ENCODE measurements around the gene TK2.

TK2 gene

GRCh38 chr16:66489385-66489784 is 60.5 kb downstream of the TK2 start:
- no peak overlapping the region for H3K4me3 ChIP-seq (ENCODE audit: low read length)
- no peak for DNase-seq (ENCODE audit: low read depth)
- TF ChIP-seq, protein P1, sequence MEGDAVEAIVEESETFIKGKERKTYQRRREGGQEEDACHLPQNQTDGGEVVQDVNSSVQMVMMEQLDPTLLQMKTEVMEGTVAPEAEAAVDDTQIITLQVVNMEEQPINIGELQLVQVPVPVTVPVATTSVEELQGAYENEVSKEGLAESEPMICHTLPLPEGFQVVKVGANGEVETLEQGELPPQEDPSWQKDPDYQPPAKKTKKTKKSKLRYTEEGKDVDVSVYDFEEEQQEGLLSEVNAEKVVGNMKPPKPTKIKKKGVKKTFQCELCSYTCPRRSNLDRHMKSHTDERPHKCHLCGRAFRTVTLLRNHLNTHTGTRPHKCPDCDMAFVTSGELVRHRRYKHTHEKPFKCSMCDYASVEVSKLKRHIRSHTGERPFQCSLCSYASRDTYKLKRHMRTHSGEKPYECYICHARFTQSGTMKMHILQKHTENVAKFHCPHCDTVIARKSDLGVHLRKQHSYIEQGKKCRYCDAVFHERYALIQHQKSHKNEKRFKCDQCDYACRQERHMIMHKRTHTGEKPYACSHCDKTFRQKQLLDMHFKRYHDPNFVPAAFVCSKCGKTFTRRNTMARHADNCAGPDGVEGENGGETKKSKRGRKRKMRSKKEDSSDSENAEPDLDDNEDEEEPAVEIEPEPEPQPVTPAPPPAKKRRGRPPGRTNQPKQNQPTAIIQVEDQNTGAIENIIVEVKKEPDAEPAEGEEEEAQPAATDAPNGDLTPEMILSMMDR (conservative IDR thresholded peaks at IDR 0.05; ENCODE audit: low read length), result no peak

- no peak overlapping the region for H3K4me3 ChIP-seq (ENCODE audit: low read length)
- TF ChIP-seq, protein P1 (conservative IDR thresholded peaks at IDR 0.05; ENCODE audit: low read length), result no peak
- no peak for DNase-seq (ENCODE audit: low read depth)
These were observed 61.4 kb downstream of the TK2 start for GRCh38 chr16:66488505-66488904.

DNA sequence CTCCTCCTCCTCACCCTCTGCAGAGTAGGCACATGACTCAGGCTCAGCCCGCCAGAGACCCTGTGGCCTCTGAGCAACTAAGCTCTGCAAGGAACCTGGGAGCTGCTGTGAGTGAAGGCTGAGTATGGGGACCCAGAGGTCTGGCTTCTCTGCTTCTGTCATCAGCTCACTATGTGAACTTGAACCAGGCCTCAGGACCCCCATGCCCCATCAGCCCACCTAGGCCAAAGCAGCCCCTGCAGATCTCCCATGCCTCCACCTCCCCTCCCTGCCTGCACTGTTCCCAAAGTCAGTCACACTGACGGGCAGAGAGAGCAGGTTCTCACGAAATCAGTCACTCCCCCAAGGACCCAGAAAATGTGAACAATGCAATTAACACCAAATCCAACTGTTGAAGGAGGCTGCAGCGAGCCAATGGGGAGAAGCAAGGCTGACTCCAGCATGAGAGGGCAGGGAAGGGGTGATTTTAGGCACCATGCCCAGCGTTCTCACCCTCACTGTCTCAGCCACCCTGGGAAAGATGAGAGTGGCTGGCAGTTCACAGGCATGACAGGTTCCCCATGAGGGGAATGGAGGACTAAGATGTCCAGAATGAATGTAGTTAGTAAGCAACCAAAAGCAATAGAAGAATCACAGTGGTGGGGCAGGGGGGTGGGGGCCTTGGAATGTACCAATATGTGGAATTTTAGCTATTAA is 62.2 kb downstream of the TK2 start:
- H3K4me3 ChIP-seq (ENCODE audit: low read length), result no peak overlapping the region
- TF ChIP-seq, protein P1 (conservative IDR thresholded peaks at IDR 0.05; ENCODE audit: low read length), result no peak
- DNase-seq (ENCODE audit: low read depth), result peak; percentile 39

DNA sequence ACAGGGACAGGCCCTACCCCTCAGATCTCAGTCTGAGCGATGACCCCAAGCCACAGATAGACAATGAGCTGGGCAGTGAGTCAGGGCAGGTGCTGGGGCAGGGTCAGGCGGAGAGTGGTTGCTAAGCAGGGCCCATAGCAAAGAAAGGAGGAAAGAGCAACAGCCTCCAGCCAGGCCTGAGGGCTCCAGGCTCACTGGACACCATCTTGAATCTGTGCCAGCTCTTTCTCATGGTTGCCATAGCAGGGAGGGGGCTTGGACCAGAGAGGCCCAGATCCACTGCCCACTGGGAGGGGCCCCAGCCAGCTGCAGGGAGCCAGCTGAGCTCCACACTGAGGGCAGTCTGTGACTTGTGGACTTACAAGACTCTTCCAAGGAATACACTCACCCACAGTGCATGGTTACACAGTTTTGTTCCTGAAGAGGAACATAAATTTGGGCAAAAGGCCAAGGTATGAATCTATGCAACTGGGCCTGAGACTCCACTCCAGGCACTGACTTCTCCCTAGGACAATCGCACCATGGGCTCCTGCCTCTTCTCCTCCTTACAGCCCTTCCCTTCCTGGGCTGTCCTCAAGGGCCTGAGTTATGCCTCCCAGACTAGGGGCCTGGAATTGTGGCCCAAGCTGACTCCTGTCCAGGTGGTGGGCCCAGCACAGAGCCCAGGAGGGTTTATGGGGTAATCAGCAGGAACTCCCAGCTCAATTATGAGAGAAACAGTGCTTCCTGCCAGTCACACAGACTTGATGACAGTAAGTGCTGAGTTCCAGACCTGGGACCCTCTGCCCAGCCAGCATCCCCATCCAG is 62.9 kb downstream of the TK2 start:
- TF ChIP-seq, protein P1 (conservative IDR thresholded peaks at IDR 0.05; ENCODE audit: low read length), result no peak
- no peak overlapping the region for H3K4me3 ChIP-seq (ENCODE audit: low read length)
- DNase-seq (ENCODE audit: low read depth), result peak; percentile 80

DNA sequence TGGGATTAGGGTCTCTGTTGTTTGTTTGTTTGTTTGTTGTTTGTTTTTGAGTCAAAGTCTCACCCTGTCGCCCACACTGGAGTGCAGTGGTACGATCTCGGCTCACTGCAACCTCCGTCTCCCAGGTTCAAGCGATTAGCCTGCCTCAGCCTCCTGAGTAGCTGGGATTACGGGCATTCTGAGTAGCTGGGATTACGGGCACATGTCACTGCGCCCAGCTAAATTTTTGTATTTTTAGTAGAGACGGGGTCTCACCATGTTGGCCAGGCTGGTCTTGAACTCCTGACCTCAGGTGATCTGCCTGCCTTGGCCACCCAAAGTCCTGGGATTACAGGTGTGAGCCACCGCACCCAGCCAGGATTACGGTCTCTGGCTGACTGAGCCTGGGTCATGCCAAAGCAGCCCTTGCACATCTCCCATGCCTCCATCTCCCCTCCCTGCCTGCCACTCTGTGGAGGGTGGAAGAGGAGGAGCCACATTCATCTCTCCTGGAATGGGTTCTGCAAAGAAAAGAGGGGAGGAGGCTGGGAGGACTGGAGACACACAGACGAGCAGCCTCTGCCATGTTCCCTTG is 63.6 kb downstream of the TK2 start:
- DNase-seq (ENCODE audit: low read depth), result no peak
- TF ChIP-seq, protein P1 (conservative IDR thresholded peaks at IDR 0.05; ENCODE audit: low read length), result no peak
- no peak overlapping the region for H3K4me3 ChIP-seq (ENCODE audit: low read length)

DNA sequence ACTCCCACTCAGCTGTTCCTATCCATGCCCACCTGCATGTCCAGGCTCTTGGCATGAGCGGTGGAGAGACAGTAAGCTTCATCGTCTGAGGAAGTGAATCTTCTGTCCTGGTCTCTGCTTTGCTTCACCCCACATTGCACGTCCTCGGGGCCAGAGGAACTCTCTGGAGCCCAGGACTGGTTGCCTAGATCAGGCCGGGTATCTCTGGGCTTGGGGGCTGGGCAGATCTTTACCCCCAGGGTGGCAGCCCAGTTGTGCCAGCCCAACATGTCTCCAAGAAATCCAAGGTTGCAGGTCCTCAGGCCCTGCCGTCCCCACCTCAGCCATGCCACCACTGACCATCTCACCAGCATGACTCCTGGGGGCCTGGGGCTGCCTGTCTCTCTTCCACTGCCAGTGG is 64.5 kb downstream of the TK2 start:
- no peak for DNase-seq (ENCODE audit: low read depth)
- H3K4me3 ChIP-seq (ENCODE audit: low read length), result no peak overlapping the region
- TF ChIP-seq, protein P1 (conservative IDR thresholded peaks at IDR 0.05; ENCODE audit: low read length), result no peak

Data from AG10803 (cell line).